Panc1 (cell line): ENCODE data around the gene ADGRV1. TPM values are rescaled to one million over a fixed set of nuclear protein-coding genes. Genes with fewer than 3 reads are reported as not detected.

Experiments
- ATAC-seq: fragments of 200-7000 bp; cut with Tn5 transposase; 2 replicates; pipeline ENCODE4 v1.9.1; 2020; ENCODE audit warnings: mild to moderate bottlenecking, moderate library complexity
- BruUV-seq: library from RNA; stranded (reverse); fragments of 400-500 nt; replicated peaks from 2 replicates; lab custom pipeline; 2021; lab: Mats Ljungman, UMichigan
- CTCF ChIA-PET: fragments of 300-600 bp; sonication (Branson Sonifier 250); formaldehyde crosslinking; loops from one replicate; lab custom pipeline; 2022; ENCODE audit warnings: antibody characterized with exemption; lab: Charles Lee
- POLR2A ChIA-PET: fragments of 300-600 bp; sonication (Branson Sonifier 250); formaldehyde crosslinking; loops from one replicate; lab custom pipeline; 2022; ENCODE audit warnings: antibody characterized with exemption; lab: Charles Lee
- DNase-seq: peaks from one replicate; pipeline ENCODE4 v3.0.0-alpha.2; 2010; ENCODE audit warnings: low read depth, low spot score
- H3K27ac ChIP-seq: 2 replicates; pipeline ENCODE4 v1.5.1; 2011; ENCODE audit warnings: mild to moderate bottlenecking, low read length, inconsistent platforms
- H3K27me3 ChIP-seq: fragments of 200-500 bp; sonication (Bioruptor generic); 2 replicates; pipeline ENCODE4 v1.6.0; 2014; ENCODE audit warnings: low read length, inconsistent platforms; ENCODE audit not compliant: control insufficient read depth, insufficient read depth
- H3K36me3 ChIP-seq: fragments of 200-500 bp; sonication (Bioruptor generic); 2 replicates; pipeline ENCODE4 v1.5.1; 2014; ENCODE audit warnings: inconsistent platforms, mild to moderate bottlenecking, low read length, moderate library complexity; ENCODE audit not compliant: control insufficient read depth, insufficient read depth
- H3K4me1 ChIP-seq: 2 replicates; pipeline ENCODE4 v1.5.1; 2011; ENCODE audit warnings: inconsistent platforms, mild to moderate bottlenecking, low read length, moderate library complexity; ENCODE audit not compliant: control insufficient read depth, insufficient read depth
- H3K4me3 ChIP-seq, 2 experiments: 2 replicates each; pipeline ENCODE4 v1.5.1; 2011 to 2012; ENCODE audit warnings: low read depth in 2 of 2, low read length in 2 of 2, mild to moderate bottlenecking in 2 of 2, inconsistent platforms in 1 of 2, moderate library complexity in 1 of 2
- H3K9me3 ChIP-seq: fragments of 200-500 bp; sonication (Bioruptor generic); 2 replicates; pipeline ENCODE4 v1.5.1; 2014; ENCODE audit warnings: low read depth, mild to moderate bottlenecking, inconsistent platforms, low read length, moderate library complexity; ENCODE audit not compliant: control insufficient read depth, insufficient read depth
- CTCF ChIP-seq: fragments of 450-650 bp; IDR thresholded peaks from 2 replicates; pipeline ENCODE4 v1.5.1; 2017; ENCODE audit warnings: mild to moderate bottlenecking
- REST ChIP-seq, 2 experiments: IDR thresholded peaks; 2 replicates each; pipeline ENCODE4 v1.6.1; 2011 to 2012; ENCODE audit warnings: low read depth in 2 of 2, control low read depth in 1 of 2, low read length in 1 of 2, mild to moderate bottlenecking in 1 of 2, moderate library complexity in 1 of 2; ENCODE audit not compliant: insufficient read depth in 1 of 2
- SIN3A ChIP-seq: IDR thresholded peaks from 2 replicates; pipeline ENCODE4 v1.6.1; 2012; ENCODE audit warnings: low read depth, mild to moderate bottlenecking, low read length, moderate library complexity, borderline replicate concordance; ENCODE audit not compliant: insufficient read depth
- TCF7L2 ChIP-seq: IDR thresholded peaks from 2 replicates; pipeline ENCODE4 v1.6.1; 2011; ENCODE audit warnings: mild to moderate bottlenecking, low read depth, low read length, inconsistent platforms
- in situ Hi-C: cut with HindIII; loops from 2 replicates; pipeline ENCODE4 v1.10.0; 2016; ENCODE audit warnings: low sequenced_read_pairs, low pct_unique_long_range_greater_than_20kb
- intact Hi-C: fragments of 100-400 bp; cut with micrococcal nuclease; formaldehyde crosslinking; loops from one replicate; pipeline ENCODE4 v1.10.0; 2022; ENCODE audit not compliant: unreplicated experiment
- total RNA-seq: library from RNA; stranded (reverse); gene quantifications from one replicate; pipeline ENCODE4 v1.2.1, GENCODE V29; 2021; ENCODE audit not compliant: unreplicated experiment

ADGRV1 gene
- total RNA-seq, 1 experiment from 2014 or later = 0.49 TPM

- DNase-seq (no peak), ATAC-seq (no peak)
- H3K9me3 ChIP-seq = no peaks in the 10 kb centered on the region
- TF ChIP-seq REST (IDR thresholded peaks at IDR 0.05; ENCODE audit: insufficient read depth in 1 of 2, low read depth in 2 of 2, low read length in 1 of 2) = no peak
- no peak for TF ChIP-seq TCF7L2
- no peak for TF ChIP-seq SIN3A
- ChIA-PET CTCF (no interaction called here), POLR2A (no interaction called here)
- intact Hi-C loops (no loop called here), in situ Hi-C loops (no loop called here)
- no peaks in the 10 kb centered on the region for H3K4me1 ChIP-seq
- H3K27ac ChIP-seq = no peak overlapping the region
- H3K27me3 ChIP-seq = peaks cover 49% of the 10 kb centered on the region
- no TSS peak for BruUV-seq
- no peak overlapping the region for H3K4me3 ChIP-seq
- no peaks in the 10 kb centered on the region for H3K36me3 ChIP-seq
These were observed 7.6 kb upstream of the ADGRV1 start for GRCh38 chr5:90550963-90551362.

GRCh38 chr5:90551376-90551775 is 7.2 kb upstream of the ADGRV1 start:
- intact Hi-C loops (no loop called here), in situ Hi-C loops (no loop called here)
- Histone ChIP-seq H3K4me3 (no peak overlapping the region), H3K9me3 (no peaks in the 10 kb centered on the region), H3K36me3 (no peaks in the 10 kb centered on the region), H3K27ac (no peak overlapping the region), H3K27me3 (peaks cover 50% of the 10 kb centered on the region), H3K4me1 (no peaks in the 10 kb centered on the region)
- no TSS peak for BruUV-seq
- ChIA-PET CTCF (no interaction called here), POLR2A (no interaction called here)
- no peak for TF ChIP-seq REST (IDR thresholded peaks at IDR 0.05; ENCODE audit: insufficient read depth in 1 of 2, low read depth in 2 of 2, low read length in 1 of 2)
- no peak for TF ChIP-seq SIN3A
- TF ChIP-seq TCF7L2 = no peak
- no peak for TF ChIP-seq CTCF
- no peak for DNase-seq
- no peak for ATAC-seq
